Measurements from ENCODE around the gene SLC35F6. TPM values are rescaled to one million over a fixed set of nuclear protein-coding genes. Genes with fewer than 3 reads are reported as not detected.

Gene SLC35F6
- total RNA-seq, 3 donors from 2014 or later (not counting 1 experiment from before 2014, with no cell fraction given) = 30.0 to 35.6 (median 30.4) TPM

- DNase-seq = no peak
- Mint-ChIP-seq H3K36me3 (no peaks in the 10 kb centered on the region), H3K4me1 (peaks cover 17 to 20% of the 10 kb centered on the region in 2 donors), H3K9me3 (no peaks in the 10 kb centered on the region), H3K27me3 (ENCODE audit: low read depth in 2 of 2) (peaks cover 12 to 22% of the 10 kb centered on the region in 2 donors), H3K4me3 (no peak overlapping the region), H3K27ac (no peak overlapping the region)
- no peaks in the 10 kb centered on the region for H3K36me3 ChIP-seq (ENCODE audit: control insufficient read depth, insufficient read depth, low read length)
- H3K9me3 ChIP-seq (ENCODE audit: control insufficient read depth, insufficient read depth, low read length) = no peaks in the 10 kb centered on the region
- intact Hi-C loops (cut with micrococcal nuclease) = no loop called here
- peaks cover 3% of the 10 kb centered on the region for H3K27me3 ChIP-seq (ENCODE audit: control insufficient read depth, insufficient read depth, low read length)
- H3K27ac ChIP-seq (ENCODE audit: low read length) = no peak overlapping the region
- TF ChIP-seq CTCF (IDR thresholded peaks at IDR 0.05) = no peak
- no peak overlapping the region for H3K4me3 ChIP-seq (ENCODE audit: low read length)
- peaks cover 10% of the 10 kb centered on the region for H3K4me1 ChIP-seq (ENCODE audit: control insufficient read depth, insufficient read depth, low read length)
- no peak for ATAC-seq
- WGBS (ENCODE audit: insufficient coverage) = 74% methylated on average over 4 of the region's 4 CpGs
Measured at GRCh38 chr2:26731714-26732113, 32.4 kb upstream of the SLC35F6 start.

GRCh38 chr2:26732446-26732845, 31.6 kb upstream of the SLC35F6 start:
- peaks cover 10% of the 10 kb centered on the region for H3K4me1 ChIP-seq (ENCODE audit: control insufficient read depth, insufficient read depth, low read length)
- no peak overlapping the region for H3K27ac ChIP-seq (ENCODE audit: low read length)
- WGBS (ENCODE audit: insufficient coverage) = 96% methylated on average over 3 of the region's 3 CpGs
- no peak for TF ChIP-seq CTCF (IDR thresholded peaks at IDR 0.05)
- no peaks in the 10 kb centered on the region for H3K9me3 Mint-ChIP-seq
- intact Hi-C loops (cut with micrococcal nuclease) = no loop called here
- H3K4me3 ChIP-seq (ENCODE audit: low read length) = no peak overlapping the region
- H3K27me3 Mint-ChIP-seq (ENCODE audit: low read depth in 2 of 2) = peaks cover 12 to 22% of the 10 kb centered on the region in 2 donors
- ATAC-seq (no peak), DNase-seq (no peak)
- peaks cover 17 to 20% of the 10 kb centered on the region in 2 donors for H3K4me1 Mint-ChIP-seq
- H3K36me3 ChIP-seq (ENCODE audit: control insufficient read depth, insufficient read depth, low read length) = no peaks in the 10 kb centered on the region
- no peak overlapping the region for H3K4me3 Mint-ChIP-seq
- H3K9me3 ChIP-seq (ENCODE audit: control insufficient read depth, insufficient read depth, low read length) = no peaks in the 10 kb centered on the region
- H3K27me3 ChIP-seq (ENCODE audit: control insufficient read depth, insufficient read depth, low read length) = peaks cover 3% of the 10 kb centered on the region
- H3K27ac Mint-ChIP-seq = no peak overlapping the region
- no peaks in the 10 kb centered on the region for H3K36me3 Mint-ChIP-seq

- H3K4me3 ChIP-seq (ENCODE audit: low read length) = no peak overlapping the region
- Mint-ChIP-seq H3K36me3 (no peaks in the 10 kb centered on the region), H3K27me3 (ENCODE audit: low read depth in 2 of 2) (peaks cover 12 to 22% of the 10 kb centered on the region in 2 donors), H3K4me3 (no peak overlapping the region), H3K9me3 (no peaks in the 10 kb centered on the region), H3K27ac (no peak overlapping the region), H3K4me1 (peaks cover 13 to 17% of the 10 kb centered on the region in 2 donors)
- no peaks in the 10 kb centered on the region for H3K9me3 ChIP-seq (ENCODE audit: control insufficient read depth, insufficient read depth, low read length)
- H3K27ac ChIP-seq (ENCODE audit: low read length) = no peak overlapping the region
- peaks cover 9% of the 10 kb centered on the region for H3K4me1 ChIP-seq (ENCODE audit: control insufficient read depth, insufficient read depth, low read length)
- H3K36me3 ChIP-seq (ENCODE audit: control insufficient read depth, insufficient read depth, low read length) = no peaks in the 10 kb centered on the region
- DNase-seq = no peak
- no peak for TF ChIP-seq CTCF (IDR thresholded peaks at IDR 0.05)
- intact Hi-C loops (cut with micrococcal nuclease) = no loop called here
- H3K27me3 ChIP-seq (ENCODE audit: control insufficient read depth, insufficient read depth, low read length) = peaks cover 2% of the 10 kb centered on the region
- WGBS (ENCODE audit: insufficient coverage) = 90% methylated on average over 9 of the region's 9 CpGs
- no peak for ATAC-seq
Measured at GRCh38 chr2:26733413-26733812, 30.7 kb upstream of the SLC35F6 start.

GRCh38 chr2:26735097-26735496, 29.0 kb upstream of the SLC35F6 start:
- no peak overlapping the region for H3K4me3 Mint-ChIP-seq
- peaks cover 6% of the 10 kb centered on the region for H3K27me3 ChIP-seq (ENCODE audit: control insufficient read depth, insufficient read depth, low read length)
- H3K4me3 ChIP-seq (ENCODE audit: low read length) = no peak overlapping the region
- H3K27ac ChIP-seq (ENCODE audit: low read length) = no peak overlapping the region
- H3K27ac Mint-ChIP-seq = peak overlapping the region in 1 of 2 donors; percentile 57
- H3K4me1 Mint-ChIP-seq = peaks cover 14 to 17% of the 10 kb centered on the region in 2 donors
- DNase-seq (no peak), ATAC-seq (peak in 2 of 3 donors; percentile 25 to 55)
- WGBS (ENCODE audit: insufficient coverage) = 74% methylated on average over 4 of the region's 5 CpGs
- no peak for TF ChIP-seq CTCF (IDR thresholded peaks at IDR 0.05)
- intact Hi-C loops (cut with micrococcal nuclease) = no loop called here
- no peaks in the 10 kb centered on the region for H3K36me3 ChIP-seq (ENCODE audit: control insufficient read depth, insufficient read depth, low read length)
- H3K36me3 Mint-ChIP-seq = no peaks in the 10 kb centered on the region
- no peaks in the 10 kb centered on the region for H3K9me3 Mint-ChIP-seq
- peaks cover 11% of the 10 kb centered on the region for H3K4me1 ChIP-seq (ENCODE audit: control insufficient read depth, insufficient read depth, low read length)
- H3K9me3 ChIP-seq (ENCODE audit: control insufficient read depth, insufficient read depth, low read length) = no peaks in the 10 kb centered on the region
- H3K27me3 Mint-ChIP-seq (ENCODE audit: low read depth in 2 of 2) = peaks cover 9 to 22% of the 10 kb centered on the region in 2 donors
